ENCODE data around the gene SYNE1.

Gene SYNE1

GRCh38 chr6:152416652-152417051 is 220.5 kb downstream of the SYNE1 start:
- no peak for DNase-seq

GRCh38 chr6:152404936-152405595 is 232.1 kb downstream of the SYNE1 start:
- no peak for DNase-seq

GRCh38 chr6:152404086-152404857 is 232.9 kb downstream of the SYNE1 start:
- no peak for DNase-seq

- DNase-seq: no peak
Observed at GRCh38 chr6:152402791-152403190, 234.4 kb downstream of the SYNE1 start.

- DNase-seq: no peak
Observed at GRCh38 chr6:152401978-152402377, 235.2 kb downstream of the SYNE1 start.

GRCh38 chr6:152399399-152399798 is 237.8 kb downstream of the SYNE1 start:
- DNase-seq: no peak

- DNase-seq: no peak
Observed at GRCh38 chr6:152398993-152399392, 238.2 kb downstream of the SYNE1 start.

GRCh38 chr6:152398316-152398715 is 238.8 kb downstream of the SYNE1 start:
- no peak for DNase-seq

GRCh38 chr6:152394303-152394702 is 242.9 kb downstream of the SYNE1 start:
- no peak for DNase-seq

GRCh38 chr6:152391179-152391880 is 245.8 kb downstream of the SYNE1 start:
- no peak for DNase-seq

- no peak for DNase-seq
Observed at GRCh38 chr6:152387091-152387490, 250.1 kb downstream of the SYNE1 start.

- peak; percentile 5 for DNase-seq
Observed at GRCh38 chr6:152386131-152386530, 251.0 kb downstream of the SYNE1 start.

GRCh38 chr6:152380993-152381898 is 255.9 kb downstream of the SYNE1 start:
- DNase-seq: no peak

- DNase-seq: no peak
Observed at GRCh38 chr6:152380351-152380767, 256.8 kb downstream of the SYNE1 start.

GRCh38 chr6:152379423-152379822 is 257.7 kb downstream of the SYNE1 start:
- no peak for DNase-seq

GRCh38 chr6:152378169-152378568 is 259.0 kb downstream of the SYNE1 start:
- no peak for DNase-seq

- DNase-seq: no peak
Observed at GRCh38 chr6:152375197-152375596, 262.0 kb downstream of the SYNE1 start.

- no peak for DNase-seq
Observed at GRCh38 chr6:152372945-152373344, 264.2 kb downstream of the SYNE1 start.

GRCh38 chr6:152371775-152372174 is 265.4 kb downstream of the SYNE1 start:
- DNase-seq: no peak

- no peak for DNase-seq
Observed at GRCh38 chr6:152368751-152369624, 268.2 kb downstream of the SYNE1 start.

- DNase-seq: no peak
Observed at GRCh38 chr6:152364866-152365265, 272.3 kb downstream of the SYNE1 start.

- DNase-seq: no peak
Observed at GRCh38 chr6:152360034-152360433, 277.1 kb downstream of the SYNE1 start.
